IMR-90 (cell line): Measurements from ENCODE around the gene ZBTB46. TPM values are rescaled to one million over a fixed set of nuclear protein-coding genes. Genes with fewer than 3 reads are reported as not detected.

Source experiments
- ATAC-seq: fragments of 200-7000 bp; cut with Tn5 transposase; 2 replicates; pipeline ENCODE4 v1.9.1; 2020; ENCODE audit warnings: low read depth, mild to moderate bottlenecking, moderate library complexity
- BruUV-seq: library from RNA; stranded (reverse); fragments of 400-500 nt; replicated peaks from 2 replicates; lab custom pipeline; 2021; lab: Mats Ljungman, UMichigan
- CTCF ChIA-PET: fragments of 300-600 bp; formaldehyde crosslinking; extraction: SDS; loops from one replicate; lab custom pipeline; 2021; ENCODE audit warnings: antibody characterized with exemption; lab: Yijun Ruan, JAX
- POLR2A ChIA-PET: fragments of 300-600 bp; sonication (Branson Sonifier 250); formaldehyde crosslinking; loops from one replicate; lab custom pipeline; 2022; ENCODE audit warnings: antibody characterized with exemption; ENCODE audit not compliant: unreplicated experiment; lab: Charles Lee
- DNase-seq: peaks from one replicate; pipeline ENCODE4 v3.0.0; 2013
- H2AFZ ChIP-seq: replicated peaks from 2 replicates; pipeline ENCODE3; 2013; ENCODE audit warnings: low read length, mild to moderate bottlenecking; ENCODE audit not compliant: poor library complexity
- H2AK5ac ChIP-seq: 2 replicates; pipeline ENCODE4 v1.6.1; 2013; ENCODE audit warnings: low read depth, low read length, inconsistent platforms
- H2AK9ac ChIP-seq: replicated peaks from 2 replicates; pipeline ENCODE3; 2013; ENCODE audit warnings: mild to moderate bottlenecking, low read depth, low read length, moderate library complexity; ENCODE audit not compliant: poor library complexity
- H2BK120ac ChIP-seq: 2 replicates; pipeline ENCODE4 v1.6.1; 2013; ENCODE audit warnings: low read depth, low read length, inconsistent platforms
- H2BK15ac ChIP-seq: 3 replicates; pipeline ENCODE4 v1.6.1; 2013; ENCODE audit warnings: low read depth, low read length, inconsistent platforms
- H2BK20ac ChIP-seq: 2 replicates; pipeline ENCODE4 v1.6.1; 2013; ENCODE audit warnings: low read depth, mild to moderate bottlenecking, inconsistent platforms, low read length, moderate library complexity
- H2BK5ac ChIP-seq: 2 replicates; pipeline ENCODE4 v1.6.1; 2013; ENCODE audit warnings: mild to moderate bottlenecking, low read depth, low read length, inconsistent platforms; ENCODE audit not compliant: poor library complexity, severe bottlenecking
- H3K14ac ChIP-seq: replicated peaks from 2 replicates; pipeline ENCODE4 v1.6.1; 2013; ENCODE audit warnings: low read depth, low read length, inconsistent platforms
- H3K18ac ChIP-seq: 2 replicates; pipeline ENCODE4 v1.6.1; 2013; ENCODE audit warnings: low read depth, low read length, control low read depth
- H3K23ac ChIP-seq: 2 replicates; pipeline ENCODE4 v1.6.1; 2013; ENCODE audit warnings: low read depth, low read length, inconsistent platforms
- H3K27ac ChIP-seq: 2 replicates; pipeline ENCODE4 v1.5.1; 2013; ENCODE audit warnings: mild to moderate bottlenecking, control low read depth, low read length; ENCODE audit not compliant: insufficient read depth
- H3K27me3 ChIP-seq: 2 replicates; pipeline ENCODE4 v1.6.1; 2013; ENCODE audit warnings: low read length; ENCODE audit not compliant: control insufficient read depth, insufficient read depth
- H3K36me3 ChIP-seq: 2 replicates; pipeline ENCODE4 v1.6.1; 2013; ENCODE audit warnings: low read length, mixed read lengths; ENCODE audit not compliant: control insufficient read depth, insufficient read depth
- H3K4ac ChIP-seq: 2 replicates; pipeline ENCODE4 v1.6.1; 2013; ENCODE audit warnings: low read depth, low read length, inconsistent platforms
- H3K4me1 ChIP-seq: 2 replicates; pipeline ENCODE4 v1.6.1; 2013; ENCODE audit warnings: low read length, mixed read lengths; ENCODE audit not compliant: control insufficient read depth, insufficient read depth
- H3K4me2 ChIP-seq: 2 replicates; pipeline ENCODE4 v1.6.1; 2013; ENCODE audit warnings: low read depth, mild to moderate bottlenecking, control low read depth, low read length, moderate library complexity
- H3K4me3 ChIP-seq: 2 replicates; pipeline ENCODE4 v1.5.1; 2013; ENCODE audit warnings: low read depth, mild to moderate bottlenecking, control low read depth, low read length, moderate library complexity; ENCODE audit not compliant: insufficient read depth
- H3K56ac ChIP-seq: 2 replicates; pipeline ENCODE4 v1.6.1; 2013; ENCODE audit warnings: low read length, inconsistent platforms; ENCODE audit not compliant: insufficient read depth; ENCODE audit errors: extremely low read depth
- H3K79me1 ChIP-seq, 2 experiments: 2 replicates each; pipeline ENCODE4 v1.6.1; 2013; ENCODE audit warnings: low read length in 2 of 2, inconsistent platforms in 1 of 2, low read depth in 1 of 2
- H3K9ac ChIP-seq: 2 replicates; pipeline ENCODE4 v1.6.1; 2013; ENCODE audit warnings: low read depth, low read length, control low read depth
- H3K9me1 ChIP-seq: 2 replicates; pipeline ENCODE4 v1.6.1; 2013; ENCODE audit warnings: low read length, inconsistent platforms; ENCODE audit not compliant: insufficient read depth
- H3K9me3 ChIP-seq: 2 replicates; pipeline ENCODE4 v1.6.1; 2013; ENCODE audit warnings: low read length; ENCODE audit not compliant: control insufficient read depth, insufficient read depth
- H4K20me1 ChIP-seq: 2 replicates; pipeline ENCODE4 v1.6.1; 2013; ENCODE audit warnings: low read length, inconsistent platforms; ENCODE audit not compliant: insufficient read depth
- H4K5ac ChIP-seq: 2 replicates; pipeline ENCODE4 v1.6.1; 2013; ENCODE audit warnings: mild to moderate bottlenecking, low read depth, low read length, control low read depth
- H4K8ac ChIP-seq, 2 experiments: 2 replicates each; pipeline ENCODE4 v1.6.1; 2013; ENCODE audit warnings: low read depth in 2 of 2, low read length in 2 of 2, control low read depth in 1 of 2, inconsistent platforms in 1 of 2
- H4K91ac ChIP-seq: 2 replicates; pipeline ENCODE4 v1.6.1; 2013; ENCODE audit warnings: low read depth, low read length, inconsistent platforms; ENCODE audit not compliant: insufficient read depth
- BHLHE40 ChIP-seq: fragments of 150-350 bp; IDR thresholded peaks from 2 replicates; pipeline ENCODE4 v1.6.1; 2016; ENCODE audit warnings: mild to moderate bottlenecking, low read depth, low read length
- CEBPB ChIP-seq: IDR thresholded peaks from 2 replicates; pipeline ENCODE4 v1.6.1; 2012; ENCODE audit warnings: low read depth, low read length, improper control_type of control experiment
- FOS ChIP-seq: fragments of 150-350 bp; IDR thresholded peaks from 2 replicates; pipeline ENCODE4 v1.6.1; 2016; ENCODE audit warnings: low read depth, low read length
- MAZ ChIP-seq: IDR thresholded peaks from 2 replicates; pipeline ENCODE4 v1.6.1; 2012; ENCODE audit warnings: low read depth, mild to moderate bottlenecking, low read length, improper control_type of control experiment, moderate library complexity, borderline replicate concordance
- MXI1 ChIP-seq: IDR thresholded peaks from 2 replicates; pipeline ENCODE4 v1.6.1; 2012; ENCODE audit warnings: low read depth, mild to moderate bottlenecking, low read length, moderate library complexity, borderline replicate concordance
- NFE2L2 ChIP-seq: fragments of 150-350 bp; IDR thresholded peaks from 2 replicates; pipeline ENCODE4 v1.6.1; 2016; ENCODE audit warnings: low read depth, mild to moderate bottlenecking, low read length
- RAD21 ChIP-seq: IDR thresholded peaks from 2 replicates; pipeline ENCODE4 v1.6.1; 2012; ENCODE audit warnings: low read length, improper control_type of control experiment
- RCOR1 ChIP-seq: IDR thresholded peaks from 2 replicates; pipeline ENCODE4 v1.6.1; 2012; ENCODE audit warnings: mild to moderate bottlenecking, low read length, improper control_type of control experiment; ENCODE audit not compliant: insufficient replicate concordance
- RFX5 ChIP-seq: IDR thresholded peaks from 2 replicates; pipeline ENCODE4 v1.8.0; 2012; ENCODE audit warnings: low read depth, mild to moderate bottlenecking, low read length, moderate library complexity
- SMC3 ChIP-seq: fragments of 150-350 bp; IDR thresholded peaks from 2 replicates; pipeline ENCODE4 v1.6.1; 2016; ENCODE audit warnings: low read depth, mild to moderate bottlenecking, antibody characterized with exemption, low read length, moderate library complexity
- WGBS, 2 experiments: methylation state at CpG; one replicate each; pipeline versions ENCODE4 v1.1.5 to v1.1.7; 2013; ENCODE audit warnings: missing lambda C conversion rate in 2 of 2; ENCODE audit not compliant: insufficient read length in 1 of 2; ENCODE audit errors: extremely low coverage in 2 of 2; 5-methylcytosine and 5-hydroxymethylcytosine counted together
- dilution Hi-C: fragments of 300-500 bp; cut with HindIII; formaldehyde crosslinking; loops from one replicate; pipeline ENCODE4 v1.14.3; 2018; ENCODE audit warnings: low sequenced_read_pairs; ENCODE audit not compliant: unreplicated experiment
- in situ Hi-C: fragments of 300-500 bp; cut with MboI; formaldehyde crosslinking; loops from 3 replicates; pipeline ENCODE4 v1.14.3; 2019; ENCODE audit warnings: low sequenced_read_pairs, inconsistent platforms, mixed read lengths
- intact Hi-C: fragments of 100-400 bp; cut with micrococcal nuclease; formaldehyde crosslinking; loops from 2 replicates; pipeline ENCODE4 v1.10.0; 2022
- polyA plus RNA-seq, 3 experiments: library from polyadenylated mRNA; depleted of rRNA; stranded (reverse); fragments of >200 nt; gene quantifications; 2 replicates each; pipeline ENCODE4 v1.2.3, GENCODE V29; 2012; ENCODE audit warnings: low replicate concordance in 1 of 3
- total RNA-seq: library from RNA; depleted of rRNA; stranded (reverse); fragments of >200 nt; gene quantifications from 2 replicates; pipeline ENCODE4 v1.2.3, GENCODE V29; 2012
- TF ChIP-seq, protein P1 (sequence below): fragments of 150-350 bp; IDR thresholded peaks from 2 replicates; pipeline ENCODE4 v1.6.1; 2017; ENCODE audit warnings: mild to moderate bottlenecking, antibody characterized with exemption, low read length, low read depth
- TF ChIP-seq, protein P2 (sequence below): fragments of 150-350 bp; IDR thresholded peaks from 2 replicates; pipeline ENCODE4 v1.6.1; 2016; ENCODE audit warnings: low read depth, mild to moderate bottlenecking, low read length, moderate library complexity, borderline replicate concordance

ZBTB46 gene
- total and polyA plus RNA-seq, 2 of the 4 experiments (the other 2 are of a cell fraction), result 4.2 to 14.9 TPM

GRCh38 chr20:63742381-63743024 lies 88.6 kb downstream of the ZBTB46 start:
- no TSS peak for BruUV-seq
- no peak overlapping the region for H3K4me3 ChIP-seq
- no peak overlapping the region for H2BK20ac ChIP-seq
- H3K9ac ChIP-seq, result no peak overlapping the region
- H4K20me1 ChIP-seq, result peaks cover 11% of the 10 kb centered on the region
- no peak overlapping the region for H2BK120ac ChIP-seq
- H3K9me1 ChIP-seq, result no peaks in the 10 kb centered on the region
- H3K4me1 ChIP-seq, result peaks cover 10% of the 10 kb centered on the region
- dilution Hi-C loops, result no loop called here
- H2BK5ac ChIP-seq, result no peak overlapping the region
- no peak overlapping the region for H2AK5ac ChIP-seq
- in situ Hi-C loops, result no loop called here
- no peak overlapping the region for H2AK9ac ChIP-seq
- H3K27ac ChIP-seq, result no peak overlapping the region
- no peaks in the 10 kb centered on the region for H3K9me3 ChIP-seq
- peaks cover 30% of the 10 kb centered on the region; the same call in 1 of the 2 replicates for H3K36me3 ChIP-seq
- CTCF ChIA-PET, result no interaction called here
- POLR2A ChIA-PET, result no interaction called here
- H3K4me2 ChIP-seq, result no peak overlapping the region
- no peak overlapping the region for H2AFZ ChIP-seq
- H3K23ac ChIP-seq, result no peak overlapping the region
- no peak overlapping the region for H2BK15ac ChIP-seq
- ATAC-seq (no peak), DNase-seq (no peak)
- no peak overlapping the region for H3K4ac ChIP-seq
- no peak overlapping the region for H3K18ac ChIP-seq
- H3K14ac ChIP-seq, result no peak overlapping the region
- WGBS, 2 experiments, result 97% methylated on average over 14 of the region's 37 CpGs; no CpG with 5 or more reads in 1 of the 2 experiments
- intact Hi-C loops, result no loop called here
- no peak overlapping the region for H4K91ac ChIP-seq
- no peaks in the 10 kb centered on the region for H3K27me3 ChIP-seq
- TF ChIP-seq FOS (no peak), MAZ (no peak), MXI1 (no peak), RCOR1 (no peak), RFX5 (no peak), SMC3 (no peak), NFE2L2 (no peak), CEBPB (no peak), BHLHE40 (no peak), RAD21 (no peak)
- TF ChIP-seq, protein P1, sequence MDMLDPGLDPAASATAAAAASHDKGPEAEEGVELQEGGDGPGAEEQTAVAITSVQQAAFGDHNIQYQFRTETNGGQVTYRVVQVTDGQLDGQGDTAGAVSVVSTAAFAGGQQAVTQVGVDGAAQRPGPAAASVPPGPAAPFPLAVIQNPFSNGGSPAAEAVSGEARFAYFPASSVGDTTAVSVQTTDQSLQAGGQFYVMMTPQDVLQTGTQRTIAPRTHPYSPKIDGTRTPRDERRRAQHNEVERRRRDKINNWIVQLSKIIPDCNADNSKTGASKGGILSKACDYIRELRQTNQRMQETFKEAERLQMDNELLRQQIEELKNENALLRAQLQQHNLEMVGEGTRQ, result no peak
- TF ChIP-seq, protein P2, sequence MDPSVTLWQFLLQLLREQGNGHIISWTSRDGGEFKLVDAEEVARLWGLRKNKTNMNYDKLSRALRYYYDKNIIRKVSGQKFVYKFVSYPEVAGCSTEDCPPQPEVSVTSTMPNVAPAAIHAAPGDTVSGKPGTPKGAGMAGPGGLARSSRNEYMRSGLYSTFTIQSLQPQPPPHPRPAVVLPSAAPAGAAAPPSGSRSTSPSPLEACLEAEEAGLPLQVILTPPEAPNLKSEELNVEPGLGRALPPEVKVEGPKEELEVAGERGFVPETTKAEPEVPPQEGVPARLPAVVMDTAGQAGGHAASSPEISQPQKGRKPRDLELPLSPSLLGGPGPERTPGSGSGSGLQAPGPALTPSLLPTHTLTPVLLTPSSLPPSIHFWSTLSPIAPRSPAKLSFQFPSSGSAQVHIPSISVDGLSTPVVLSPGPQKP, result no peak
- H3K79me1 ChIP-seq, result peaks cover 4 to 9% of the 10 kb centered on the region in 2 experiments; a peak in 2 of 4 replicates
- no peak overlapping the region for H4K5ac ChIP-seq
- no peak overlapping the region for H4K8ac ChIP-seq
- H3K56ac ChIP-seq, result no peak overlapping the region
